Breast epithelium (tissue), 4 donors: ENCODE results near the gene TRIM7. TPM values are rescaled to one million over a fixed set of nuclear protein-coding genes. Genes with fewer than 3 reads are reported as not detected.
"Not testable (repeated sequence)": the region's sequence is repeated elsewhere in the genome, so short reads cannot be mapped to it uniquely, and the experiment has no call there.

ENCODE experiments used
- DNase-seq, 2 donors: peaks; one replicate each; pipeline ENCODE4 v3.0.0-alpha.2; 2019; ENCODE audit warnings: low spot score in 2 of 2
- H3K27ac ChIP-seq, 2 donors: fragments of 200-600 bp; sonication (generic) in 1 of 2; one replicate each; pipeline ENCODE4 v1.5.1; 2016 to 2019; ENCODE audit warnings: mild to moderate bottlenecking in 1 of 2
- H3K27me3 ChIP-seq, 2 donors: fragments of 200-600 bp; sonication (generic) in 1 of 2; one replicate each; pipeline versions ENCODE4 v1.5.1 to v1.6.0; 2017 to 2019; ENCODE audit warnings: control low read depth in 1 of 2, mild to moderate bottlenecking in 1 of 2
- H3K36me3 ChIP-seq: fragments of 200-600 bp; one replicate; pipeline ENCODE4 v1.5.1; 2019
- H3K4me1 ChIP-seq, 2 donors: fragments of 200-600 bp; sonication (generic); one replicate each; pipeline ENCODE4 v1.5.1; 2016 to 2019; ENCODE audit warnings: control low read depth in 1 of 2
- H3K4me3 ChIP-seq, 3 donors: fragments of 200-600 bp; sonication (generic); 1 replicate in 2 of 3; 2 replicates in 1 of 3; pipeline ENCODE4 v1.5.1; 2016 to 2019; ENCODE audit warnings: mild to moderate bottlenecking in 3 of 3, moderate library complexity in 2 of 3
- H3K9me3 ChIP-seq, 2 donors: fragments of 200-600 bp; sonication (generic) in 1 of 2; one replicate each; pipeline ENCODE4 v1.5.1; 2016 to 2019; ENCODE audit warnings: control low read depth in 1 of 2
- POLR2A ChIP-seq: fragments of 450-650 bp; IDR thresholded peaks from one replicate; pipeline ENCODE4 v1.6.1; 2016; ENCODE audit warnings: antibody characterized with exemption, mild to moderate bottlenecking, moderate library complexity
- POLR2AphosphoS5 ChIP-seq, 3 donors: sonication (generic); formaldehyde crosslinking; IDR thresholded peaks; one replicate each; pipeline ENCODE4 v1.6.1; 2017; ENCODE audit warnings: antibody characterized with exemption in 3 of 3
- intact Hi-C: fragments of 100-400 bp; cut with DNase I; formaldehyde crosslinking; loops from one replicate; pipeline ENCODE4 v1.15.1; 2023; ENCODE audit warnings: low total_unique reads
- total RNA-seq, 3 donors: library from RNA; depleted of rRNA; stranded (reverse); fragments of >200 nt; gene quantifications; one replicate each; pipeline ENCODE4 v1.1.0, GENCODE V29; 2016
- TF ChIP-seq, protein P1 (sequence below), 3 donors: fragments of 450-650 bp; IDR thresholded peaks; one replicate each; pipeline ENCODE4 v1.5.1; 2016 to 2017; ENCODE audit warnings: antibody characterized with exemption in 3 of 3, mild to moderate bottlenecking in 3 of 3, moderate library complexity in 3 of 3

Gene TRIM7
- total RNA-seq, 3 donors from 2014 or later: 0.29 to 5.4 (median 5.2) TPM

DNA sequence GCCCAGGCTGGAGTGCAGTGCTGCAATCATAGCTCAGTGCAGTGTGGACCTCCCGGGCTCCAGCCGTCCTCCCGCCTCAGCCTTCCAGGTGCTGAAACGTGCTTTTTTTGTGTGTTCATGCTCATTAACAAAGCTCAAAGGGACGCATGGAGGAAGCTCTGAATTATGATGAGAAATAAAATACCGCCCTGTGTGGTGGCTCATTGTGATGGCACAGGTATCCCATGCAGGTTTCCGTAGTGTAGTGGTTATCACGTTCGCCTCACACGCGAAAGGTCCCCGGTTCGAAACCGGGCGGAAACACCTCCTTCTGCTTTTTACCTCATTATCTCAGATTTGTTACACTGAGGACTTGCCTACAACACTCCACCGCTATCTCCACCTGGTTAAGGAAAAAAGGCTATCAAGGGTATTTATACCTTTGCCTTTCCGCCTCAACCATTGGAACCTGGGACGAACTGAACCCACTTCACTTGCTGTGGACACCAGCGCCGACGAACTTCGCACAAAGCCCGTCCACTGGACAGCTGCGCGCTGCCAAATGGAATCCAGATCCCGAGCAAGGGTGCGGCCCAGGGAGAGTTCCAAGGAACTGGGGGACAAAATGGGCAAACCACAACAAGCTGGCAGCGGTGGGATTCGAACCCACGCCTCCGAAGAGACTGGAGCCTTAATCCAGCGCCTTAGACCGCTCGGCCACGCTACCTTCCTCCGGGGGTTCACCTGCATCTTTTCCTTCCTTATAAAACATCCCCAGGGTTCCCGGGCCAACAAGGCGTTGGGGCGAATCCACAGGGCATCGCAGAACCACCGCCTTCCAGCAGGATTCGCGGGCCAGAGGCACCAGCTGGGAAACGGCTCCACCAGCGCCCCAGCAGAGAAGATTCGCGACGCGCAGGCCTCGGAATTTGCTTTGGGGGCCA, 31.3 kb downstream of the TRIM7 start:
- Histone ChIP-seq H3K9me3 (no peaks in the 10 kb centered on the region), H3K4me3 (peak overlapping the region in 2 of 3 donors; percentile 12 to 23), H3K4me1 (no peaks in the 10 kb centered on the region), H3K27ac (no peak overlapping the region), H3K36me3 (no peaks in the 10 kb centered on the region), H3K27me3 (peaks cover 2 to 59% of the 10 kb centered on the region in 2 donors)
- no peak for TF ChIP-seq POLR2AphosphoS5 (IDR thresholded peaks at IDR 0.05)
- no peak for TF ChIP-seq POLR2A
- TF ChIP-seq, protein P1, sequence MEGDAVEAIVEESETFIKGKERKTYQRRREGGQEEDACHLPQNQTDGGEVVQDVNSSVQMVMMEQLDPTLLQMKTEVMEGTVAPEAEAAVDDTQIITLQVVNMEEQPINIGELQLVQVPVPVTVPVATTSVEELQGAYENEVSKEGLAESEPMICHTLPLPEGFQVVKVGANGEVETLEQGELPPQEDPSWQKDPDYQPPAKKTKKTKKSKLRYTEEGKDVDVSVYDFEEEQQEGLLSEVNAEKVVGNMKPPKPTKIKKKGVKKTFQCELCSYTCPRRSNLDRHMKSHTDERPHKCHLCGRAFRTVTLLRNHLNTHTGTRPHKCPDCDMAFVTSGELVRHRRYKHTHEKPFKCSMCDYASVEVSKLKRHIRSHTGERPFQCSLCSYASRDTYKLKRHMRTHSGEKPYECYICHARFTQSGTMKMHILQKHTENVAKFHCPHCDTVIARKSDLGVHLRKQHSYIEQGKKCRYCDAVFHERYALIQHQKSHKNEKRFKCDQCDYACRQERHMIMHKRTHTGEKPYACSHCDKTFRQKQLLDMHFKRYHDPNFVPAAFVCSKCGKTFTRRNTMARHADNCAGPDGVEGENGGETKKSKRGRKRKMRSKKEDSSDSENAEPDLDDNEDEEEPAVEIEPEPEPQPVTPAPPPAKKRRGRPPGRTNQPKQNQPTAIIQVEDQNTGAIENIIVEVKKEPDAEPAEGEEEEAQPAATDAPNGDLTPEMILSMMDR (IDR thresholded peaks at IDR 0.05): no peak
- intact Hi-C loops: no loop called here
- DNase-seq: no peak

DNA sequence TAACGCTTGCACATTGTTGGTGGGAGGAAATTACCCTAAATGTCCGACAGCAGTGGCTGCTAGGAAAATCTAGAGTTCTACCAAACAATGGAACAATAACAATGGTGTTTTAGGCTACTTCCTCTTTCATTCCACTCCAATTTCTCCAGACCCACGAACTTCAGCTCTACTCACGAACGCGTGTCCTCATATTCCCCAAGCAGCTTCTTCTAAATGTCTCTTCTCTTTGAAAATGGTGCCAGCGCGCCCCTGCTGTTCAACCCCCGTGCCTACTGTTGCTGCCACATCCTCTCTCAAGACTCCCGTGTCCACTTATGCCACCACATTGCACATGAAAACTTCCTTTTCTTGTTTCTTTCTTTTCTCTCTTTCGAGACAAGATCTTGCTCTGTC, 32.0 kb downstream of the TRIM7 start:
- Histone ChIP-seq H3K9me3 (no peaks in the 10 kb centered on the region), H3K36me3 (no peaks in the 10 kb centered on the region), H3K4me1 (no peaks in the 10 kb centered on the region), H3K27ac (no peak overlapping the region), H3K27me3 (peaks cover 2 to 64% of the 10 kb centered on the region in 2 donors), H3K4me3 (peak overlapping the region in 2 of 3 donors; percentile 12 to 23)
- DNase-seq: no peak
- TF ChIP-seq, protein P1 (IDR thresholded peaks at IDR 0.05): no peak
- TF ChIP-seq POLR2AphosphoS5 (IDR thresholded peaks at IDR 0.05) (no peak), POLR2A (no peak)
- intact Hi-C loops: no loop called here

DNA sequence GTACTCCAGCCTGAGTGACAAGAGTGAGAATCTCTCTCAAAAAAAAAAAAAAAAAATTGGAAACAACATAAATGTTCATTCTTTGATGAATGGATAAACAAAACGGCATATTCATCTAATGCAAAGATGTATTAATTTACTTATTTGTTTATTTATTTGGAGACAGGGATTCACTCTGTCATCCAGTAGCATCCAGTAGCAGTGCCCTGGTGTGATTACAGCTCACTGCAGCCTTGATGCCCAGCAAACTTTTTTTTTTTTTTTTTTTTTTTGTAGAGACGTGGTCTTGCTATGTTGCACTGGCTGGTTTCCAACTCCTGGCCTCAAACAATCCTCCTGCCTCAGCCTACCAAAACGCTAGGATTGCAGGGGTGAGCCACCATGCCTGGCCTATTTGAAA, 33.2 kb downstream of the TRIM7 start:
- no peak for DNase-seq
- TF ChIP-seq POLR2A (no peak), POLR2AphosphoS5 (IDR thresholded peaks at IDR 0.05) (no peak)
- TF ChIP-seq, protein P1 (IDR thresholded peaks at IDR 0.05): no peak
- Histone ChIP-seq H3K4me1 (no peaks in the 10 kb centered on the region), H3K9me3 (no peaks in the 10 kb centered on the region), H3K27me3 (peaks cover 2 to 64% of the 10 kb centered on the region in 2 donors), H3K27ac (no peak overlapping the region), H3K4me3 (no peak overlapping the region), H3K36me3 (no peaks in the 10 kb centered on the region)
- intact Hi-C loops: no loop called here

DNA sequence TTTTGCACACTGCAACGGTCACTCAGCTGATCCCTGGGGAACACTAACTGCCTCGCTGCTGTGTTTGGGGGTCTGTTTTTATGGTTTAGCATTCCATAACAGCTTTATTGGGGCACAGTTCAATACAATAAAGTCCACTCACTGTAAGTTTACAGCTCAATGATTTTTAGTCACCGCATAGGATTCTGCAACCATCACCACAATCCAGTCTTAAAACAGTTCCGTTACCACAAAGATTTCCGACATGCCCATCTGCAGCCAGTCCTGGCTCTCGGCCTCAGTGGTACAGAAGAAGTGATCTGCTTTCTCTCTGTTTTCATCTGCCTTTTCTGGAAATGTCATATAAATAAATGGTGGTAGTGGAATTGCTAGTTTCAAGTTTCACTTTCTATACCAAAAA, 34.0 kb downstream of the TRIM7 start:
- no peak overlapping the region for H3K4me3 ChIP-seq
- TF ChIP-seq POLR2AphosphoS5 (IDR thresholded peaks at IDR 0.05) (no peak), POLR2A (no peak)
- TF ChIP-seq, protein P1 (IDR thresholded peaks at IDR 0.05): no peak
- intact Hi-C loops: no loop called here
- no peaks in the 10 kb centered on the region for H3K9me3 ChIP-seq
- DNase-seq: no peak
- no peaks in the 10 kb centered on the region for H3K4me1 ChIP-seq
- H3K27me3 ChIP-seq: peaks cover 2 to 64% of the 10 kb centered on the region in 2 donors
- H3K36me3 ChIP-seq: no peaks in the 10 kb centered on the region
- no peak overlapping the region for H3K27ac ChIP-seq

DNA sequence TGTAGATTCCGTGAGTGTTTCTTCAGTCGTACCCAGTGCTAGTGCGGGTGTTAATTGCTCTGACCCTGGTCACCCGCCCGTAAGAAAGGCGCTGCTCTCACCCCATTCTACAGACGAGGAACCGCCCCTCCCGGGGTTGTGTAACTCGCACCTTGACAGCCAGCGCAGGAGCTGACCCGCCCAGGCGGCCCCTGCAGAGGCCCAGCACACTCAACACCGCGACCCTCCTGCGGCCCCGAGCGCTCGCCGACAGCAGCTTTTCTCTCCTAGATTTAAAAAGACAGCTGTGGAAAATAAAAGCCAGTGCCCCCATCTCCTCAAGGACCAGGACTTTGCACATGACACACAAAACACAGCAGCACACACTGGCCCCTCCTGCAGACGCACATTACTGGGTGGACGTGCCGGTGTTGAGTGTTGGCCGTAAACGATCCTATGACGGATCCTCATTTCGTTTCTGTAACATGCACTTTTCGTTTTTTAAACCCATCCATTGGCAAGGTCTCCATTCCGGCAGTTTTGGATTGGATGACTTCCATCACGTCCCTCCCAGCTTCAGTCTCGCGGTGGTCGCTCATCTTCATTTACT, 34.7 kb downstream of the TRIM7 start:
- H3K27ac ChIP-seq: no peak overlapping the region
- DNase-seq: no peak
- TF ChIP-seq POLR2AphosphoS5 (IDR thresholded peaks at IDR 0.05) (no peak), POLR2A (no peak)
- TF ChIP-seq, protein P1 (IDR thresholded peaks at IDR 0.05): no peak
- no peaks in the 10 kb centered on the region for H3K9me3 ChIP-seq
- no peaks in the 10 kb centered on the region for H3K4me1 ChIP-seq
- peaks cover 2 to 60% of the 10 kb centered on the region in 2 donors for H3K27me3 ChIP-seq
- no peaks in the 10 kb centered on the region for H3K36me3 ChIP-seq
- H3K4me3 ChIP-seq: no peak overlapping the region
- intact Hi-C loops: no loop called here

DNA sequence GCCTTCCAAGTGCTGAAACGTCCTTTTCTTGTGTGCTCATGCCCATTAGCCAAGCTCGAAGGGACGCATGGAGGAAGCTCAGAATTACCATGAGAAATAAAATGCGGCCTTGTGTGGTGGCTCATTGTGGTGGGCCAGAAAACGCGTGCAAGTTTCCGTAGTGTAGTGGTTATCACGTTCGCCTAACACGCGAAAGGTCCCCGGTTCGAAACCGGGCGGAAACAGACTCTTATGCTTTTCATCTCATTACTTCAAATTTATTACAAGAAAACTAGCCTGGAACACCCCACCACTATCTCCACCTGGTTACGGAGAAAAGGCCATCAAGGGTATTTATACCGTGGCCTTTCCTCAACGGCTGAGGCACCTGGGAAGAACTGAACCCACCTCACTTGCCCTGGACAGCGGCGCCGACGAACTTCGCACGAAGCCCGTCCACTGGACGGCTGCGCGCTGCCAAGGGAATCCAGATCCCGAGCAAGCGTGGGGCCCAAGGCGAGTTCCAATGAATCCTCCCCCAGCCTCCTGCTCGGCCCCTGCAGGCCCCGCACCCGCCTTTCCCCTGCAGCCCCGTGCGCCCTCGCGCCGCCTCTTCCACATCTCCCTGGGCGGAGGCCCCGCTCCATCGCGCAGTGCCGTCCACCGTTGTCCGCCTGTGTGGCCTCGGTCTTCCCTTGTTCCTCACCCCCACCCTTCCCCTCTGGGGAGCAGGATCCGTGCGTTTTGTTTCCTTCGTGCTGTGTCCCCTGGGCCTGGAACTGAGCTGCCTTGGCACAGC, 35.3 kb downstream of the TRIM7 start:
- peaks cover 2 to 57% of the 10 kb centered on the region in 2 donors for H3K27me3 ChIP-seq
- not testable (repeated sequence) for H3K4me3 ChIP-seq

More for the DNA sequence above, 35.3 kb downstream of the TRIM7 start:
- H3K4me1 ChIP-seq, H3K9me3 ChIP-seq, H3K27ac ChIP-seq, DNase-seq, intact Hi-C loops, H3K36me3 ChIP-seq: not testable (repeated sequence)
